ENCODE measurements around the gene SFXN5.

SFXN5 gene

GRCh38 chr2:72955228-72956049, 116.1 kb downstream of the SFXN5 start:
- no peak for DNase-seq (ENCODE audit: low spot score)

GRCh38 chr2:72954376-72955227, 116.9 kb downstream of the SFXN5 start:
- no peak for DNase-seq (ENCODE audit: low spot score)

GRCh38 chr2:72953976-72954375, 117.5 kb downstream of the SFXN5 start:
- DNase-seq (ENCODE audit: low spot score), result no peak

GRCh38 chr2:72953528-72953927, 118.0 kb downstream of the SFXN5 start:
- DNase-seq (ENCODE audit: low spot score), result no peak

GRCh38 chr2:72952961-72953360, 118.6 kb downstream of the SFXN5 start:
- DNase-seq (ENCODE audit: low spot score), result no peak

GRCh38 chr2:72952110-72952823, 119.2 kb downstream of the SFXN5 start:
- no peak for DNase-seq (ENCODE audit: low spot score)

GRCh38 chr2:72951303-72952095, 120.0 kb downstream of the SFXN5 start:
- no peak for DNase-seq (ENCODE audit: low spot score)

GRCh38 chr2:72950558-72951255, 120.8 kb downstream of the SFXN5 start:
- no peak for DNase-seq (ENCODE audit: low spot score)

GRCh38 chr2:72949642-72950041, 121.9 kb downstream of the SFXN5 start:
- no peak for DNase-seq (ENCODE audit: low spot score)

GRCh38 chr2:72949045-72949444, 122.5 kb downstream of the SFXN5 start:
- no peak for DNase-seq (ENCODE audit: low spot score)

- DNase-seq (ENCODE audit: low spot score), result no peak
Observed at GRCh38 chr2:72947952-72948830, 123.3 kb downstream of the SFXN5 start.

- DNase-seq (ENCODE audit: low spot score), result no peak
Observed at GRCh38 chr2:72946466-72946865, 125.0 kb downstream of the SFXN5 start.

- DNase-seq (ENCODE audit: low spot score), result no peak
Observed at GRCh38 chr2:72945450-72946019, 126.0 kb downstream of the SFXN5 start.

GRCh38 chr2:72944804-72945449, 126.6 kb downstream of the SFXN5 start:
- DNase-seq (ENCODE audit: low spot score), result no peak

GRCh38 chr2:72943540-72944395, 127.7 kb downstream of the SFXN5 start:
- no peak for DNase-seq (ENCODE audit: low spot score)

- DNase-seq (ENCODE audit: low spot score), result no peak
Observed at GRCh38 chr2:72942881-72943418, 128.6 kb downstream of the SFXN5 start.

GRCh38 chr2:72942293-72942692, 129.2 kb downstream of the SFXN5 start:
- DNase-seq (ENCODE audit: low spot score), result no peak

GRCh38 chr2:72940786-72941185, 130.7 kb downstream of the SFXN5 start:
- peak; percentile 61 for DNase-seq (ENCODE audit: low spot score)
